Renal cortex interstitium (tissue), 15 donors: ENCODE data around the gene DNAJC5. TPM values are rescaled to one million over a fixed set of nuclear protein-coding genes. Genes with fewer than 3 reads are reported as not detected.
A peak's percentile ranks its signal among the peaks of the same experiment; 100 is the strongest.
"Not testable (repeated sequence)": the region's sequence is repeated elsewhere in the genome, so short reads cannot be mapped to it uniquely, and the experiment has no call there.

ENCODE experiments used
- DNase-seq, 11 donors: peaks; one replicate each; pipeline ENCODE4 v3.0.0-alpha.2; 2013; ENCODE audit warnings: low read depth in 9 of 11, low spot score in 4 of 11; ENCODE audit errors: extremely low read depth in 1 of 11
- long read RNA-seq, 16 experiments: transcript quantifications; one replicate each; lab custom pipeline, GENCODE V29; 2026
- polyA plus RNA-seq, 3 donors: library from polyadenylated mRNA; unstranded; fragments of 120-200 nt; gene quantifications; one replicate each; pipeline ENCODE4 v1.2.1, GENCODE V29; 2013; ENCODE audit not compliant: insufficient read length in 3 of 3

The DNAJC5 gene, protein sequence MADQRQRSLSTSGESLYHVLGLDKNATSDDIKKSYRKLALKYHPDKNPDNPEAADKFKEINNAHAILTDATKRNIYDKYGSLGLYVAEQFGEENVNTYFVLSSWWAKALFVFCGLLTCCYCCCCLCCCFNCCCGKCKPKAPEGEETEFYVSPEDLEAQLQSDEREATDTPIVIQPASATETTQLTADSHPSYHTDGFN
- polyA plus RNA-seq: 10 to 100 TPM; 26.2 to 33.0 (median 31.4) TPM
- long read RNA-seq, donor 1, full-length matches to known transcripts: 10 of 36 reads
- long read RNA-seq, donor 1, partial matches to known transcripts: 20 of 36 reads
- long read RNA-seq, donor 1, other reads (novel, unspliced or antisense): 6 of 36 reads
- long read RNA-seq, donor 2, full-length matches to known transcripts: 11 of 11 reads
- long read RNA-seq, donor 2, partial matches to known transcripts: 0 of 11 reads
- long read RNA-seq, donor 2, other reads (novel, unspliced or antisense): 0 of 11 reads
- long read RNA-seq, donor 3, full-length matches to known transcripts: 15 of 51 reads
- long read RNA-seq, donor 3, partial matches to known transcripts: 31 of 51 reads
- long read RNA-seq, donor 3, other reads (novel, unspliced or antisense): 5 of 51 reads
- long read RNA-seq, donor 4, full-length matches to known transcripts: 8 of 8 reads
- long read RNA-seq, donor 4, partial matches to known transcripts: 0 of 8 reads
- long read RNA-seq, donor 4, other reads (novel, unspliced or antisense): 0 of 8 reads
- long read RNA-seq, donor 5, full-length matches to known transcripts: 23 of 99 reads
- long read RNA-seq, donor 5, partial matches to known transcripts: 76 of 99 reads
- long read RNA-seq, donor 5, other reads (novel, unspliced or antisense): 0 of 99 reads
- long read RNA-seq, donor 6, full-length matches to known transcripts: 10 of 10 reads
- long read RNA-seq, donor 6, partial matches to known transcripts: 0 of 10 reads
- long read RNA-seq, donor 6, other reads (novel, unspliced or antisense): 0 of 10 reads
- long read RNA-seq, donor 7, full-length matches to known transcripts: 12 of 53 reads
- long read RNA-seq, donor 7, partial matches to known transcripts: 33 of 53 reads
- long read RNA-seq, donor 7, other reads (novel, unspliced or antisense): 8 of 53 reads
- long read RNA-seq, donor 8, full-length matches to known transcripts: 21 of 155 reads
- long read RNA-seq, donor 8, partial matches to known transcripts: 106 of 155 reads
- long read RNA-seq, donor 8, other reads (novel, unspliced or antisense): 28 of 155 reads
- long read RNA-seq, donor 9, full-length matches to known transcripts: 17 of 17 reads
- long read RNA-seq, donor 9, partial matches to known transcripts: 0 of 17 reads
- long read RNA-seq, donor 9, other reads (novel, unspliced or antisense): 0 of 17 reads
- long read RNA-seq, donor 10, full-length matches to known transcripts: 12 of 35 reads
- long read RNA-seq, donor 10, partial matches to known transcripts: 23 of 35 reads
- long read RNA-seq, donor 10, other reads (novel, unspliced or antisense): 0 of 35 reads
- long read RNA-seq, donor 11, full-length matches to known transcripts: 9 of 43 reads
- long read RNA-seq, donor 11, partial matches to known transcripts: 29 of 43 reads
- long read RNA-seq, donor 11, other reads (novel, unspliced or antisense): 5 of 43 reads
- long read RNA-seq, donor 12, full-length matches to known transcripts: 4 of 4 reads
- long read RNA-seq, donor 12, partial matches to known transcripts: 0 of 4 reads
- long read RNA-seq, donor 12, other reads (novel, unspliced or antisense): 0 of 4 reads
- long read RNA-seq, donor 13, full-length matches to known transcripts: 25 of 86 reads
- long read RNA-seq, donor 13, partial matches to known transcripts: 55 of 86 reads
- long read RNA-seq, donor 13, other reads (novel, unspliced or antisense): 6 of 86 reads
- long read RNA-seq, donor 14, full-length matches to known transcripts: 10 of 10 reads
- long read RNA-seq, donor 14, partial matches to known transcripts: 0 of 10 reads
- long read RNA-seq, donor 14, other reads (novel, unspliced or antisense): 0 of 10 reads
- long read RNA-seq, donor 15, full-length matches to known transcripts: 3 of 3 reads
- long read RNA-seq, donor 15, partial matches to known transcripts: 0 of 3 reads
- long read RNA-seq, donor 15, other reads (novel, unspliced or antisense): 0 of 3 reads
- long read RNA-seq, donor 16, full-length matches to known transcripts: 37 of 37 reads
- long read RNA-seq, donor 16, partial matches to known transcripts: 0 of 37 reads
- long read RNA-seq, donor 16, other reads (novel, unspliced or antisense): 0 of 37 reads

DNA sequence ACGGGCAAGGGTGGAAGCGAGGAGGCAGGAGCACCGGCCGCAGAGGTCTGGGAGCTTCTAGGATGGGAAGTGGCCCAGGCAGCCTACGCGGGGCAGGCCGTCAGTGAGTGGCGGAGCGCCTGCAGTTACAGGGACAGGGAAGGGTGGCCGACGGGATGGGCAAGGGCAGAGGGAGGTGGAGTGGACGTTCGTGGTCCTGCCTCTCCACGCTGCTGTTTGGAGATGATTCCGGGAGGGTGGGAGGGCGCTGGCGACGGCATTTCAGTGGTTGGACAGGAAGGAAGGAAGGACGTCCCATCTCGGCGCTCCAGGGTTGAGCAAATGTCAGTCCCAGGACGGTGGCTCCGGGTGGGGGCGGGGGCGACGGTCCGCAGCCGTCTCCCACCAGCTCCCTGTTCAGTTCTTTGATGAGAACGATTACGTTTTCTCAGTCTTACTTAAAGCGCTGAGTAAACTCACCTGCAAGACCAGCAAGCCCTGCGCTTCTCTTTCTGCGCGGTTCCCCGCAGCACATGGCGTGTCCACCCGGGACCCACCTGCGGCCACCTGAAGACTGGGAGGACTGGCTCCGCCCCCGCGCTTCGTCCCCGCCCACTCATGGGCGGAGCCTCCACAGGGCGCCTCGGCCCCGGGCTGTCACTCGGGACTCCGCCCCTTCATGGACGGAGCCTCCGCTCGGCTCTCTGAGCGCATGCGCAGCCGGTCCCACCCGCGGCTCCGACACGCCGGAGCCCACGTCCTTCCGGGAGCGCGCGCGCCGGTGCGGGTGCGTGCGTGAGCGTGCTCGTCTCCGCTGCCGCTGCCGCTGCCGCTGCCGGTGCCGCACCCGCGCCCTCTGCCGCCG, at the start of gene DNAJC5:
DNAJC5 (plus strand) TSS at position 769 of the 844 bp plus-strand sequence. CDS start 33,220 bp downstream, outside the sequence.
- peak; percentile 80 to 92 (median 86) for DNase-seq

- peak in 3 of 11 donors; percentile 72 to 83 (median 72) for DNase-seq
Measured at GRCh38 chr20:63846128-63846771, 48.7 kb upstream of the DNAJC5 start.

DNA sequence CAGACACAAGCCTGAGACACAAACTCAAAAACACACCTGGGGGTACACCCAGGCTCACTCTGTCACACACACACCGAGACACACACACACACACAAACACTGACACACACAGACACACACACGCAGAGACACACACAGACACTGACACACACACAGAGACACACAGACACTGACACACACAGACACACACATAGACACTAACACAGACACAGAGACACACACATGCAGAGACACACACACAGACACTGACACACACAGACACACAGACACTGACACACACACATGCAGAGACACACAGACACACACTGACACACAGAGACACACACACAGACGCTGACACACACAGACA, 48.1 kb upstream of the DNAJC5 start:
- no peak for DNase-seq

- DNase-seq: no peak
Measured at GRCh38 chr20:63847237-63848002, 47.5 kb upstream of the DNAJC5 start.

GRCh38 chr20:63848003-63848911, 46.7 kb upstream of the DNAJC5 start:
- no peak for DNase-seq

DNA sequence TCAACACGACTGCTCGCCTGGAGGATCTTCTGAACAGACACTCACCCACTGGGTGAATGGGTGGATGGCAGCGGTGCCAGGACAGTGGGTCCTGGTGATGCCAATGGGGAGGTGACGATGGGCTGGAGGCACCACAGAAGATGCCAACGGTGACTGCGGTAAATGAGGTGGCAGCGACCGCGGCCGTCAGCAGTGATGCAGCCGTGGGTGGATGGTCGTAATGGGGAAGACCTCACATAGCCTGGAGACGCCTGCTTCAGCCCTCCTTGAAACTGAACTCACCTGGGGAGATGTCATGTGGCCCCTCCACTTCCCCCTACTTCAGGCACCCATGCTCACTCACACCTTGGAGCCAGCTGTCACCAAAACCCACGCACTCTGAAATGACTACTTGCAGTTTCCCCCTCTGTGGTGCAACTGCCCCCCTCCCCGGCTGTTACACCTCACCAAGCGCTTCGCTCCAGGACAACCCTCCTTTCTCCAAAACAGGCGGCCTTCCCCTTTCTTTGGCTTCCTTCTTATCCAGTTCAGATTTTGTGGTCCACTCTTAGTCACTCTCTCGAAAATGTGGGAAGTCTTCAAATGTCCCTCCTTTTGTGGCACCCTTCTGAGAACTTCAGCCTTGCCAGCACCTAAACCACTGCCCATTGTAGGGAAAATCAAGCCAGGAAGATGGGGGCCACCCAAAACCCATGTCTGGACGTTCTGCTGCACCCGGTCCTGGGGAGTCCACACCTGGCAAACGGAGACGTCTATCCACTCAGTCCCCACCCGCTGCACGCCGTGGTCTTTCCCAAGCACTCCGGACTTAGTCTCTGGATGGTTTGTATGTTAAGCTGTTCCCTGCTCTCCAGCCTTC, 44.0 kb upstream of the DNAJC5 start:
- no peak for DNase-seq

GRCh38 chr20:63851548-63851943, 43.4 kb upstream of the DNAJC5 start:
- not testable (repeated sequence) for DNase-seq

DNA sequence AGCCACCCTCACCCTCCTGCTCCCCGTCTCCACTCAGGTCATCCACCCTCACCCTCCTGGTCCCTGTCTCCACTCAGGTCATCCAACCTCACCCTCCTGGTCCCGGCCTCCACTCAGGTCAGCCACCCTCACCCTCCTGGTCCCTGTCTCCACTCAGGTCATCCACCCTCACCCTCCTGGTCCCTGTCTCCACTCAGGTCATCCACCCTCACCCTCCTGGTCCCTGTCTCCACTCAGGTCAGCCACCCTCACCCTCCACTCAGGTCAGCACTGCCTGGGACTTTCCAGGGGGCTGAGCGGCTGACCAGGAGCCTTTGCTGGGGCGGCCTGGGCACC, 41.2 kb upstream of the DNAJC5 start:
- not testable (repeated sequence) for DNase-seq

- DNase-seq: no peak
Measured at GRCh38 chr20:63854069-63854765, 40.7 kb upstream of the DNAJC5 start.

- DNase-seq: no peak
Measured at GRCh38 chr20:63854766-63855362, 40.1 kb upstream of the DNAJC5 start.

- DNase-seq: no peak
Measured at GRCh38 chr20:63855363-63856097, 39.4 kb upstream of the DNAJC5 start.

GRCh38 chr20:63856098-63856511, 38.8 kb upstream of the DNAJC5 start:
- no peak for DNase-seq
